Suppressor macrophage treated with lipopolysaccharide for 4 hours (primary cell): Measurements from ENCODE around the gene GOLGA6L7.
"Not testable (repeated sequence)": the region's sequence is repeated elsewhere in the genome, so short reads cannot be mapped to it uniquely, and the experiment has no call there.

ENCODE experiments used
- DNase-seq: peaks from one replicate; pipeline ENCODE4 v3.0.0-alpha.2; 2020

The GOLGA6L7 gene

DNA sequence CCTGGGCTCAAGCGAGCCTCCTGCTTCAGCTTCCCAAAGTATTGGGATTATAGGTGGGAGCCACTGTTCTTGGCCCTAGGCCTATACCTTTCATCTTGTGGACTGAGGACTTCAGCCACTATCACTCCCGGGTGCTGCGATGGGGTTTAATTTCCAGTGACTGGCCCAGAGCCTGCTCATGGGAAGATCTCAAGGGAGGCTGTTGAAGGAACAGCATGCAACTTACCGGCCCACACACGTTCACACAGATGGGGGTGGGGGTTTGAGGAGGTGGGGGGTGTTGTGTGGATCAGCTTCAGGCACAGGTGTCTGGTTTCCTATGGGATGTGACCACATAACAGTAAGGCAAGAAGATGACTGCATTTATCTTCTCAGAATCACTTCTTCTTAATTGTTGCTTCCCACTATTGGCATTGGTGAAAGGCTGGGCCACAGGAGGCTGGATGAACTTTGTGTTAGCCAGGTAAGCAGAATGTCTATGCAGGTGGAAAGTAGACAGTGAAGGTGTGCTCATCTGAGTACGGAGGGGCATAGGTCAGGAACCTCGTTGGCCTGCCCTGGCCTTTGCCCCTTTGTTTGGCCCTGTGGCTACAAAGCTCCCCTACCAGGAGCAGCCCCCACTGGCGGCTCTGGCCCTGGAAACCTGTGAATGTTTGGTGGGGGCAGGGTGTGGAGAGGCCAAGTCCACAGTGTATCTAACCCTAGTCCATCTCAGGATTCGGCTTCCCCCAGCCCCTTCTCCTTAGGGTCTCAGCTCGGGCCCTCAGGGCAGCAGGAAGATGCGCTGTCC, 35.9 kb upstream of the GOLGA6L7 start:
- no peak for DNase-seq

- DNase-seq = no peak
Measured at GRCh38 chr15:28881600-28881999, 33.2 kb upstream of the GOLGA6L7 start.

- DNase-seq = no peak
Measured at GRCh38 chr15:28881170-28881569, 32.7 kb upstream of the GOLGA6L7 start.

DNA sequence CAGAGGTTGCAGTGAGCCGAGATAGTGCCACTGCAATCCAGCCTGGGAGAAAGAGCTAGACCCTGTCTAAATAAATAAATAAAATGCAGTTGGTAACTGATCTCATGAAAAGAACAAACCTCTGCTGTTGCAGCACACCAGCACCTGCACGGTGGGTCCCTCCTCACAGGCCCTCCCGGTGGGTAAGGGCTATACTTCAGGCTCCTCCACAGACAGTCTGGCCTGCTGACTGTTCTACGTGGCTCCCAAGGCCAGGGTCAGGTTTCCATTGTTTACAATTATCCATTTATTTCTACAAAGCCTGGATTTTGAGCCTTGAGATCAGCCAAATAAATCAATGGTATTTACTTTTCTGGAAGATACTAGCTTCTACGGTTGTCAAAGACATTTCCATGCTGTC, 32.2 kb upstream of the GOLGA6L7 start:
- no peak for DNase-seq

DNA sequence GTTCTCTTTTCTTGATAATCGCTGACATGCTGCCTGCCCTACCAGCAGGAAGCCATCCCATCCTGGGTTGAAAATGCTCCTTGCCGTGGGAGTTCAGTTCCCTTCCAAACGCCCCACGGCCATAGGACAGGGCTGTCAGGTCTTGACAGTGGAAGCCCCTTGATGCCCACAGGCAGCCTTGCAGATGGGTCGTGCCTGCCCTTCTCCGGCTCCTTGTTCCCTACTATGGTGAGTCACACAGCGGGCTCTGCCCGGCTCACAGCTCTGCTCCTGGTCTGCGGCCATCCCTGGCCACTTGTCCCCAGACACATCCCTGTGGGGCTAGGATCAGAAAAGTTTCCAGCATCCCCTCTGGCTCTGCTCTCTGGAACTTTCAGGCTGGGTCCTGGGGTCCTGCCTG, 31.1 kb upstream of the GOLGA6L7 start:
- DNase-seq = no peak

DNA sequence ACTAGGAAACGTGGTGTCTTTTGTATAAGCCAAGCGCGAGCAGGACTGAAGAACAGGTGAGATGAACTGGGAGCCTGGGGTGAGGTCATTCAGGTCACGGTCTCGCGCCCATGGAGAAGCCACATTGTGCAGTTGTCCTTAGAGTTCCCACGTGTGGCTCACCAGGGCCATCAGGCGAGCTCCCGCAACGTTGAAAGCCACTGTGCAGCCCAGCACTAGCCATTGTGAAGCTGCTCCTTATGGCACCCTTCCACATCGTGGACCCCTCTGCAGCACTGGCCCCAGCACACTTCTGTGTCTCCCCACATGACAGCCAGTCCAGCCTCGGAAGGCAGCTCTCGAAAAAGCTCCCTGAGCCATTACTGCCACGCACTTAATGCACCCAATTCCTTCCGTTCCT, 29.8 kb upstream of the GOLGA6L7 start:
- DNase-seq = no peak

DNA sequence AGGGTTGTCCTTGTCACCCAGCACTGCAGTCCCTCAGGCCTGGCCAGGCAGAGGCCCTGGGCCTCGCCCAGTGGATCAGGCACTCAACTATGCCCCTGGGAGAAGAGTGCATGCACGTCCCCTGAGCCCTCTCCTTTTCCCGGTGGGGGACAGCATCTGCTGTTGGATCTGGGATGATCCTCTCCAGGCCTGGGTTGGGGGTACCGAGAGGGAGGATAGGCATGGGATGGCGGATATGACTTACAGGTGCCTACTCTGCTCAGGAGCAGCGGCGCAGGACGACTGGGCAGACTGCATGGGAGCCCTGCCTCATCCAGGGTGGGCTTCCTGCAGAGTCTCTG, 28.4 kb upstream of the GOLGA6L7 start:
- no peak for DNase-seq

- no peak for DNase-seq
Measured at GRCh38 chr15:28876131-28876844, 27.8 kb upstream of the GOLGA6L7 start.

GRCh38 chr15:28875461-28876000, 27.1 kb upstream of the GOLGA6L7 start:
- DNase-seq = no peak

DNA sequence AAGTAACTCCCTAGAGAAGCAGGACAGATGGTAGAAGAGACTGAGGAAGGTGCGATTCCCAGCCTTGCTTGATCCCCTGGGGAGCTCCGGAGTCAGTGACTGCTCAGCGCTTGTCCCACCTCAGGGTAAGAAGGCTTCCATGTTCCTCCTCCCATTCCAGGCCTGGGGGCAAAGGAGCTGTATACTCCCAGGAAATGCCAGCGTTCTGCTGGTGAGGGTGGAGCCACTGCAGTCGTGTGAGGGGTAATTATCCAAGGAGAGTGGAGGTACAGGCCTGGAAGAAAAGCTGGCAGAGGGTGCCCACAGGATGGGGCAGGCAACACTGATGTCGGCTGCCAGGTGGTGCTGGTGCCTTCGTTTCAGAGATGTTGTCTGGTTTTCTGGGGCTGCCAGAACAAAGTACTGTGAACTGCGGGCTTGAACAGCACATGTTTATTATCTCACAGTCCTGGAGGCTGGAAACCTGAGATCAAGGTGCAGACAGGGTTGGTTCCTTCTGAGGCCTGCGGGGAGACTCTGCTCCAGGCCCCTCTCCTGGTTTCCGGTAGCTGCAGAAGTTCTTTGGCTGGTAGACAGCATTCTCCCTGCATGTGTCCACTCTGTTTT, 25.2 kb upstream of the GOLGA6L7 start:
- DNase-seq = no peak

DNA sequence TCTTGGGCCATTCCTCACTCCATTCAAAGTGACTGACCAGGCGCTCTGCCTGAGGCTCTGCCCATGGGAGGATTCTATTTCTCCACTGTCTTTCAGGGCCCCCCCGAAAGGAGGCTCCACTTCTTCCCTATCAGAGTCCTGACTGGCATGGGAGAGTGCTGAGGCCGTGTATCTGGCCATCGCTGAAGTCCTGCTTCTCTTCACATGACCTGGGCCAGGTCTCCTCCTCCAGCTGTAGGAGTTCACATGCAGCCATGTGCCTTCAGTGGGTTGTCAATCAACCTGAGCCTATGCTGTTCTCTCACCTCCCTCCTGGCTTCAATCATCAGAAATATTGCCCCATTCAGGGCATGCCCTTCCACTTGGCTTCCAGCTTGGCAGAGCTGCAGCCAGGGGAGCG, 24.6 kb upstream of the GOLGA6L7 start:
- no peak for DNase-seq

DNA sequence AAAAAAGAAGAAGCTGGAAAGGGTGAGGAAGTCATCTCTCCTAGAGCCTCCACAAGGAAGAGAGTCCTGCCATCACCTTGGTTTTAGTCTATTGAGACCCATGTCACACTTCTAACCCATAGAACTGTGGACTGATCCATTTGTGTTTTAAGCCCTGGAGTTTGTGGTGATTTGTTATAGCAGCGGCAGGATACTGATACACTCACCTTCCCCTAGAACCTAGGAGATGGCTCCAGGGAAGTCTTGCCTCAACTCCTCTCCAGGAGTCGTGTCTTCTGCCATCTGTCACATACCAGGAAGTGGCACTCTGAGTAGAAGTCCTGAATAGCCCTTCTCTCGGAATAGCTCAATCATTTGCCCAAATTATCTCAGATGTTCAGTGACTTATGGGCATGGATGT, 22.7 kb upstream of the GOLGA6L7 start:
- DNase-seq = no peak

- DNase-seq = no peak
Measured at GRCh38 chr15:28868744-28869345, 20.4 kb upstream of the GOLGA6L7 start.

- peak; percentile 25 for DNase-seq
Measured at GRCh38 chr15:28861589-28862293, 13.3 kb upstream of the GOLGA6L7 start.

GRCh38 chr15:28861031-28861534, 12.6 kb upstream of the GOLGA6L7 start:
- DNase-seq = peak; percentile 77

DNA sequence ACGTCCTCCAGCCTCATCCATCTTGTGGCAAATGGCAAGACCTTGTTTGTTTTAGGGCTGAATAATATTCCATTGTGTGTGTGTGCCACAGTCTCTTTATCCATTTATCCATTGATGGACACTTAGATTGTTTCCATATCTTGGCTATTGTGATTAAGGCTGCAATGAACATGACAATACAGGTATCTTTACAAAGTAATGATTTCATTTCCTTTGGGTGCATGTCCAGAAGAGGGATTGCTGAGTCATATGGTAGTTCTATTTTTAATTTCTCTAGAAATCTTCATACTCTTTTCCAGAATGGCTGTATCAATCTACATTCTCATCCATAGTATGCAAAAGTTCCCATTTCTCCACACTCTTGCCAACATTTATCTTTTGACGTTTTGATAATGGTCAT, 6.1 kb upstream of the GOLGA6L7 start:
- not testable (repeated sequence) for DNase-seq

DNA sequence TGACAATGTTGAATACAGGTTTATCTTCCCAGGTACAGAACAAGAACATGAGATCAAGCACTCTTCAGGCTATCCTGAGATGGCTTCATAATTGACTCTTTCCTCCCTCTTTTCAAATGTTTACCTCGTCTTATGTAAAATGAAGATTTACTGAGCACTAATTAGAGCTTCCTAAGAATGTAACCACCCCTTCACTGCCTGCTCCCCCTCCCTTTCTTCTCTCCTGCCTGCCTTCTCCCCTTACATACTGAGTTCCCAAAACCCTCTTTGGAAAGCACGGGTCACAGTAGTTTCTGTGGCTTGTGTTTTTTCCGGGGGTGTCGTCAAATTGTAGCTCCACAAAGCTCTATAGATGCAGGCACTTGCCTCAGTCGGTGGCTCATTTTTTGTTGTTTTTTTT, 5.2 kb upstream of the GOLGA6L7 start:
- DNase-seq = not testable (repeated sequence)

DNA sequence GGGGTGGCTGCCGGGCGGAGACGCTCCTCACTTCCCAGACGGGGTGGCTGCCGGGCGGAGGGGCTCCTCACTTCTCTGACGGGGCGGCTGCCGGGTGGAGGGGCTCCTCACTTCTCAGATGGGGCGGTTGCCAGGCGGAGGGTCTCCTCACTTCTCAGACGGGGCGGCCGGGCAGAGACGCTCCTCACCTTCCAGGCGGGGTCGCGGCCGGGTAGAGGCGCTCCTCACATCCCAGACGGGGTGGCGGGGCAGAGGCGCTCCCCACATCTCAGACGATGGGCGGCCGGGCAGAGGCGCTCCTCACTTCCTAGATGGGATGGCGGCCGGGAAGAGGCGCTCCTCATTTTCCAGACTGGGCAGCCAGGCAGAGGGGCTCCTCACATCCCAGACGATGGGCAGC, 1.3 kb upstream of the GOLGA6L7 start:
- not testable (repeated sequence) for DNase-seq

- not testable (repeated sequence) for DNase-seq
Measured at GRCh38 chr15:28849271-28849670, 827 bp upstream of the GOLGA6L7 start.

GRCh38 chr15:28847959-28848358, 485 bp downstream of the GOLGA6L7 start:
- DNase-seq = not testable (repeated sequence)

DNA sequence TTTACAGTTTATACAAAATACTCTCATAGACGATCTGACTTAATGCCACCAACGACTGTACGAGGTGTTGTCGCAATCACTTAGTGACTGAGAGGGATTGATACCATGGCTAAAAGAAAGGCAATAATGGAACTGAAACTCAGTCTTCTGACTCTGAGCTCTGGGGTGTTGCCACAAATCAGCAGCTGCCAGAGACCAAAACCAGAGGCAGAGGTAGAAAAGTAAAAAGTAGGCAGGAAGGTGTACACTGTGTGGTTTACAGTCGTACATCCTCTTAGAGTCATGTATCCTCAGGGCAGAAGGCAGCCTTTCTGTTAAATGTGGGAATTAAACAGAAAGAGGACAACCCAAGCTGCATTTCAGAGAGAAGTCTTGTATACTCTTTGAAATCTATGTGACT, 1.2 kb downstream of the GOLGA6L7 start:
- DNase-seq = not testable (repeated sequence)

GRCh38 chr15:28844147-28844546, 4.3 kb downstream of the GOLGA6L7 start:
- not testable (repeated sequence) for DNase-seq
